GDM1 (cell line): ENCODE measurements around the gene TMEM252.

Experiments
- DNase-seq: peaks from one replicate; lab custom pipeline; 2025; lab: John Stamatoyannopoulos, UW

TMEM252 gene

DNA sequence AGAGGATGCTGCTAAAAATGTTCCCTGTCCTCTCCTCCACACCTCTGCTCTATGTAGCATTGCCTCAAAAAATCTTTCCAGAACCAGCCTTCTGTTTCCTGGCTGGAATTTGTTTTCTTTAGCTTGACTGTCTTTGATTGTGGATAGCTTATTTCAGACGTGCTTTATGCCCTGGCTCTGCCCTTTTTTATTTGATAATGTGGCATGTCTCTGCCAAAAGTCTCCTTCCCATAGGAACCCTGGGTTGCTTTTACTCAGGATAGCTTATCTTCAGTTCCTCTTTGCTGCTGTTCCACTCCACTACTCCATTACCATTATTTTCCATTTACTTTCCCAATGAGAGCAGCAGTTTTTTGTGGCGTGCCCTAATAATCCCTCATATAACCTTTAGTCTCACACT, 885 bp upstream of the TMEM252 start:
- no peak for DNase-seq

DNA sequence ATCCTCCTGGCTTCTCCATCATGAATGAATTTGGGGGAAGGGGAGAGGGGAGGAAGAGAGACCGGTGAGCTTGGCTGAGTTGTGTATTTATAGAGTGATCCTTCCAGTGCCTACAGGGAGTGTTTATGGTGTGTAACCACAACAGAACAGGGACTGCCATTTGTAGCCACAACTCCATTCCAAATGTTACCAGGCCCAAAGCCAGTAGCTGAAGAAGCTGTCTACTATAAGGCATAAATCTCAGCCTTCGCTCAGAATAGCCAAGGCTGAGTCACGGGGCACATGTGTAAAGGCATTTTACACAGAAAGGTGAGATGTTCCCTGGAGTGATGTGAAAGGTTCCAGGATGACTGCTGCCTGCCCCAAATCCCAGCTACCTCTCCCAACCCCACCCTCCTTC, 2.5 kb downstream of the TMEM252 start:
- DNase-seq, result no peak

DNA sequence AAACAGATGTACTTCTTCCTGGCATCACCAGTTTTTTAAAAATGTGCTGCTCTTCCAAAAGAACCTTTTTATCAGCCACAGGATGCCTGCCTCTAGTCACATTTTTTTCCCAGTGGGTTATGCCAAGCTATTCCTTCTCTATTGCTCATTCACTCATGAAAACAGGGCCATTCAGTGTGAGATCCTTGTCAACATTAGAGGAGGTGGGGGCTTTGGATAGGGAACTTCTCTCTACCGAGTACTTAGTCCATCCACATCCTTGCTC, 3.1 kb downstream of the TMEM252 start:
- DNase-seq, result no peak

DNA sequence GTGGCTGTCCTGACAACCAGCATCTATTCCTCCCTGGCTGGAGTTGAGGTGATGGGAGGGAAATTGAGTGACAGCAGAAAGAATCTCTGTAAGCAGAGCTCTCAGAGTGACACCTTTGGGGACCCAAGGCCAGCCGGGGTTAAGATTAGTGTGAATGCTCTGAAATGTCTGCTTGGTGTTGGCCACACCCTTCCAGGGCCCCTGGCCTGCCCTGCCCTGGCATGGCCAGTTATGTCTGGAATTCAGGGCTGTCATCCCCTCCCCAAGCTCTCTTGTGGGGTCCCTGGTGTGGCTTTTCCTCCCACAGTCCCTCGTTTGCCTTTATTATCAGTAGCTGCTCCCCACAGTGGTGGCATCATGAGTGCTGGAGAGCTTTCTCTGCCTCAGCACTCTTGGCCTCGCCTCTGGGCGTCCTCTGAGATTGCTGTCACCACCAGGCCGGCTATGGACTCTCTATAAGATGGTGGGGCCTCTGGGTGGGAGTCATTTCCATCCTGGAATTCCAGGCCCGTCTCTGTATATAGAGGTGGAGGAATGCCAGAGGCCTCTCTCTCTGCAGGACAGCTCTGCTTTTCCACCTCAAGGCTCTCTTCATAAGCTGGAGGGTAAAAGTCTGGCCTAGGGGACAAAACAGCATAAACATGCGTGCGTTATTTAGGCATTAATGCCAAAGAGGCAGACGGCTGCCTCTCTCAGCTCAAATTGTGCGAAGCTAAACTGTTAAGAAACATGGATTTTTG, 3.6 kb downstream of the TMEM252 start:
- DNase-seq, result no peak

DNA sequence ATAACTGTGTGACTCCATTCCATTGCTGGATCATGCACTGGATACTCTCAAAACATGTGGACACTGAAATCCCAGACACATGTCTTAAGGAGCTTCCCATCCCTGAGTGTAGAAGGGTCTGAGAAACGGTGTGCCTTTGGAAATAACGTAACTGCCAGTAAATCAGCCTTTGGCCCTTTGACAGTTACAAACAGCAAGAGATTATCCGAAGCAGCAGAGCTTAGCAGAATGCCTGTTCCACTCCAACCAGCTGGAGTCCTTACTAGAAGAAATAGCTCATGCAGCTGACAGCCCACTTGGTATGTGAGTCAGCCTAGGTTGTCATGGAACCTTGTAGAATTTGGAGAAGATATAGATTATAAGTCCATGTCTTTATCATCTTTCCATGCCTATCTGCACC, 7.0 kb downstream of the TMEM252 start:
- DNase-seq, result no peak

DNA sequence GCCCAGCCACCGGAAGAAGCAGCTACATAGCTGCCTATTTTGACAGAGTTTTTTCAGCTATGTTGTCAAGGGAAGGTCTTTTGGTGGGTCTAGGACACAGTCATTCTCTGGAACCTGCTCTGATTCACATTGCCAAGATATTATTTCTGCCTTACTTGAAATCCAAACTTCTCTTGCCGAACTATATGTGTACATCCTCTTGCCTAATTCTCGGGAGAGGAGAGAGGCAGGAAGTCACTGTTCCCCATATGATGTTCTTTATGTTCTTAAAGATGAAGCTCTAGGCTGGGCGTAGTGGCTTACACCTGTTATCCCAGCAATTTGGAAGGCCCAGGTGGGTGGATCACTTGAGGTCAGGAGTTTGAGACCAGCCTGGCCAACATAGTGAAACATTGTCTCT, 8.6 kb downstream of the TMEM252 start:
- DNase-seq, result no peak

DNA sequence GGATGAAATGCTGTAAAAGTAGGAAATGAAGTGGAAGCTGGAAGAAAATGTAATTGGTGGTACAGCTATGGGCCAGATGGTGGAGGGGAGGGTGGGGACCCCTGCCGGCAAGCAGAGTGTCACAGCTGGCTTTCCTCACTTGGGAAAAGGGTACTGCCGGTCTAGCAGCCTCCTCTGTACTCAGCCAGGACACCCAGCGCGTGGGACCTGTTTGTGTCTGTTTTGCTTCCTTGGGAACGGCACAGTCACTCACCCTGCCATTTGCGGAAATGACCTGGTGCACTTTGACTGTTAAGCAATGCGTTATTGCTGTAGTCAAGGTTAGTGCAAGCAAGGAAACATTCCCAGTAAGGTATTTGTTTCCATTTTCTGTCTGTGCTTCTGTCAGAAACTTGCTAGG, 10.1 kb downstream of the TMEM252 start:
- DNase-seq, result no peak

DNA sequence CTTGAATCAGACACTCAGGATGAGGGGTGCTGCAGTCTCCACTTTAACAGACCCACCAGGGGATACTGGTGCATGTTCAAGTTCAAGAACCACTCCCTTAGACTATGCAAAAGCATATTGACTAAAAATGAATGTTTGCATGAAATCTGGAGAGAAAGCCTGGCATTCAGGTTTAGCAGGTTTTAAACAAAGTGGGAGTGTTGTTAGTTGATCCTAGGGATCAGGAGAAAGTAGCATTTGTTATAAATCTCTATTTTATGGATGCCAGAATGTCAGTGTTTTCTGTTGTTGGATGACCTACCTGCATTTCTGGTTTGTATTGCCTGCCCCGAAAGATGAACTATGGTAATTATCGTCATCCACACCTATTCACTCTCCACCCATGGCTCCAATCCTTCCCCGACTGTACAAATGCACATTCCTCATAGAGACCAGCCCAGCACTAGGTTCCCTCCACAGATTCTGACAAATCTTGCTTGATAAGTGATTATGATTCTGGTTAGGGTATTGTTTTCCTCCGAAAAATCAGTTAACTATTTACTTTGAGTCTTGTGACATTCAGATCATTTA, 17.2 kb downstream of the TMEM252 start:
- DNase-seq, result no peak

DNA sequence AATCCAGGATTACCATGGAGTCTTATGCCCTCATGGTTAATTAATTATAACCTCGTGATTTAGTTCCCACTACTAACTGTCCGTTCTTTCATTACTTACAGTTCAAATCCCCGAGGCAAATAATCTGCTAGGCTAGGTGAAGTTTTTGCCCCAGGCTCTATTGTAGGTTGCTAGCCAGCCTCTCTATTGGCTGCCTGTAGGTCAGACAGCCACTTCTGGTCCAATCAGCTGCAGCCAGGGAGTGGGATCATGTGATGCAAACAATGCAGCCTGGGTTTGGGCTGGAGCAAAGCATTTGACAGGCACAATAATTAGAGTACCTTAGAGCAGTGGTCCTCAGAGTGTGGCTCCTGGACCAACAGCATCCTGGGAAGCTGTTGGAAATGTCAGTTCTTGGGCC, 17.7 kb downstream of the TMEM252 start:
- DNase-seq, result no peak

DNA sequence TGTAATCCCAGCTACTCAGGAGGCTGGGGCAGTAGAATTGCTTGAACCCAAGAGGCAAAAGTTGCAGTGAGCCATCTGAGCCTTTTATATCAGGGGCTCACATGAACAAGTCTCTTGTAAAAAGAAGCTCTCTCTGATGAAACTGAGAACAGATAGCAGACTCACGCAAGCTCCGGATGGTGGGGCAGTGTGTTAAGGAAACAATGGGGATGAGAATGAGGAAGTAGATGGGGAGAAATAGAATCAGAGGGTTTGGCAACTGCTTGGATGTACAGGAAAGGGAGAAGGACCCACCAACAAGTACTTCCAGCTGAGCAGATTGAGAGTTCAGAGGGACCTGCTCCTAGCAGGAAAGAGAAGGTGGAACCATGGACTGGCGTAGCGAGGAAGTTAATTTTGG, 18.6 kb downstream of the TMEM252 start:
- no peak for DNase-seq

DNA sequence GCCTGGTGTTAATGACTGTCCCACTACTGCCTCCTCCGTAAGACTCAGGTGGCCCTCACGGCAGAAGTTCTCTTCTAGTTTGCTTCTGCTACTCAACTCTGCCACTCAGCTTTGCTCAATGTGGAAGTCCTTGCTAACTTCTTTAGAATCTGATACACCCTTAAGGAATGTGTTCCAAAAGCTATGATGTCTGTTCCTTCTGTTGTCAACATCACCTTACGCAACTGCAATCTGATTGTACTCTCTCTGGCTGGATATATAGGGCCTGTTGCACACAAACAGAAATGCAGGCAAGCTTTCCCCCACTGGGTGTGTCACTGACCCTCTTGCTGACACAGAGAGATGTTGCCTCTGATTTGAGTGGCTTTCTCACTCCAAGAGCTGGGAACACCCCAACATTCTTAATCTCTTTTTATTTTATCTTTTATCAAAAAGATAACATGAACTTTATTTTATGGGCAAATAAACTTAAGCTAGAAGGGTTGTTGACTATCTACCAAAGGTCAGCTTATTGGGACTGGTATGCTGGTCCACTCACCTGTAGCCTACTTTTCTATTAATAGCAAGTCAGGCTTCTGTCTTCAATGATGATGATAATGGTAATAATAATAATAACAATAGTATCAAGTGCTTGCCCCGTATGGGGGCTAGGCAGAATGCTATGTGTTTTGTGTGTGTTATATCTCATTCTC, 25.2 kb downstream of the TMEM252 start:
- DNase-seq, result no peak

DNA sequence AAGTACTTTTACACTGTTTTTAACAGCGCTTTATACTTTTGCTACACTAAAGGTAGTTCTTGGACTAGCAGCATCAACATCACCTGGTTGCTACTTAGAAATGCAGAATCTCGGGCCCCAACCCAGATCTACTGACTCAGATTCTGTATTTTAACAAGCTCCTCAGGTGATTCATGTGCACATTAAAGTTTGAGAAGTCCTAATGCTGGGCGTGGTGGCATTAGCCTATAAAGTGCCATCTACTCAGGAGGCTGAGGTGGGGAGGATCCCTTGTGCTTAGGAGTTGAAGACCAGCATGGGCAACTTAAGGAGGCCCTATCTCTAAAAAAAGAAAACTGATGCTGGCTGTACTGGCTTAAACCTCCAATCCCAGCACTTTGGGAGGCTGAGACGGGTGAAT, 26.7 kb downstream of the TMEM252 start:
- no peak for DNase-seq

DNA sequence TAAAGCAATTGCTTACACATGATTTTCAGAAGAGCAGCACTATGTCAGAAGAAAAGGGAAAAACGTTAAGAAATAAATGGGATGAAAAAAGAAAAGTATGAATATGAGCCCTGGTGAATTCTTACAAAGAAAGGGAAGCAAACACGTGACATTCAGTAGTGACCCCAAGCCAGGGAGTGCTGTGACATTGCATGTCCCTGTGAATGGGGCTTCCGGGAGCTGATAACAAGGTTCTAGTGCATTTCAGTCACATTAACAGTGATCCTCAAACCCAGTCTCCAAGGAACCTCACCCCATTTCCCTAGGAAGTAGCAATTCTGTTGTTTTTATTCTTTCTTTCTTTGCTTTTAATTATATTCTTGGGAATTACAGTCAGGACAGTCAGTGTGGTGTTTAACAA, 27.3 kb downstream of the TMEM252 start:
- DNase-seq, result no peak

DNA sequence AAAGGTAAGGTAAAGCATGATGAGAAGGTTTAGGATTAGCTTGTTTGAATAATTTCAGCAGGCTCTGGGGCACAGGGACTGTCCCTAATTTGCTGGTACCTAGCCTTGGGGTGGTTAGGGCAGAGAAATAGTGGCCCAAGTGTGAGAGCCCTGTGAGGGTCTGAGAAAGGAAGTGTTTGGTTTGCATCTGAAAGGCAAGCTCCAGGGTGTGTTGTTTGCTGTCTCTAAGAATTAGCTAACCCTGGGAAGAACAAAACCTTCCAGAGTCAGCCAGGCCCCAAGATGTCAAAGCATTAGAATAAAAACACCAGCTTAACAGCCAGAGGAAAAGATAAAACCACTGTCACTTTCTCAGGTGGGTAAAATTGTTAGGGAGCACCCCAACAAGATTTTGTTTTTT, 31.0 kb downstream of the TMEM252 start:
- DNase-seq, result no peak

DNA sequence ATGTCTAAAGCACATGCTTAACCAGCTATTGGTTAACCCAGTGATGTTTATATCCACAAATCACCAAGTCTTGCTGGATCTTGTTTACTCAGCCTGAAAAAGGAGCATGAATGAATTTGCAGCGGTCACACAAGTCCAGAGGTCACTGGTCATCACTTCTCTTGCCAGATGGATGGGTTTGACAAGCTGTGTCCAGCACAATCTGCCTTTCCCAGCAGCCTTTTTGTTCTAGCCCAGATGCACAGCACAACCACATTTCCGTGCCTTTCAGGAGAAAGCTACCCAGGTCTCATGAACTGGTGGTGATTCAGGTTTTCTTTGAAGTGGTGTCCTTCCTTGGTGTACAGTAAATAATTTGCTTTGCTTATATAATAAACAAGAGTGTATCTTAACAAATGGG, 32.1 kb downstream of the TMEM252 start:
- no peak for DNase-seq

DNA sequence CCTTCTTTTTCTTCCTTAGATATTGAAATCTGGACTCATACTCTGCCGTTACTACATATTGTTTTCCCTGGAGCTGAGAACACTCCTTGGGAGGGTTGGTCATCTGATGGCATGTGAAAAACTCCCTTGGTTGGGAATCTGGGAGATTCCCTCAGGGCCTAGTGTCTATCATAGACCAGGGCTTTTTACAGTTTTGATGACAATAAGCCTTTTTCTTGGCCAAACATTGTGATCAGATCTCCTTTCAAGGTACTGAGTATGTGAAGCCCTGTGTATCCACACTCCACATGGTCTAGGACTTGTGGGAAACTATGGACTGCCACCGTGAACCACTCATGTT, 32.9 kb downstream of the TMEM252 start:
- no peak for DNase-seq

DNA sequence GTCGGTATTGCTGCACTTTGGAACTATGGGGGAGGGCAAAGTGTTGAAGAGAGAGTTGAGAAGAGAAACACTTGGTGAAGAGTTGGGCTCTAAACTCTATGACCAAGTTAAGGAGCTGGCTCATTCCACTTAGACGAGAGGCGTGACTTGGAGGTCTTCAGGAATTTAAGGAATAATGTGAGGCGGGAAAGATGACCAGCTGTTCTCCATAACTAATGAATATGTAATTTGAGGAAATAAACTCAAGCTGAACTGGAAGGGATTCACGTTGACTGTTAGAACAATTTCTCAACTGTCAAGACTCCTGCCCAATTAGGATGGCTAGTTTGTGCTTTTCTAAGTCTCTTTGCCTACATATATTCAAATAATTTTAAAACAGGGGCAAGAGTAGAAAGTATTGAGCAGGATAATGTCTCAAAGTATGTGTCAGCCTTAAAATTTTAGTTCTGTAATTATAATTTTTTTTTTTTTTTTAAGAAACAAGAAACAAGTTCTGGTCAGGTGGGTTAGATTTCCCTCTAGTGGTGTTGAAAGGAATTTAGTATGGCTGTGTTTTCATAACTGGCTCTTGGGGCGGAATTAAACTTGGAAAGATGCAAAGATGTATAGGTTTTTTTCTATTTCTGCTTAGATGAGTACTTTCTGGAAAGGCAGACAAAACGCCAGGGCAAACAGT, 33.4 kb downstream of the TMEM252 start:
- no peak for DNase-seq

DNA sequence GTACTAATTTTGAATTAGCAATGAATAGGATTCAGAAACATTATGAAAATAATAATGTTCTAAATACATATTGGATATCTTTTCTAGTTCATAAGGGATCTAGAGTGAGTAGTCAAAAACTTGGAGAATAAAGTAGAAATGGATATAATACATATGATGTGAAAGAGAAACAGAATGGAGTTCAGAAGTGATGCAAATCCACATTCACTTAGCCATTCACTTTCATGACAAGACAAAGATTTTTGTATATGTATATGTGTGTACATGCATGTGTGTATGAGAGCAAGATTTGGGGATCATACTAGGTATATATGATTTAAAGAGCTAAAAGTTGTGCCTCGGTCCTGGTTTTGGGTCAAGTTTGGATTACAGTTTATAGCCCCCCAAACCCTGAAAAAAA, 34.1 kb downstream of the TMEM252 start:
- DNase-seq, result no peak

DNA sequence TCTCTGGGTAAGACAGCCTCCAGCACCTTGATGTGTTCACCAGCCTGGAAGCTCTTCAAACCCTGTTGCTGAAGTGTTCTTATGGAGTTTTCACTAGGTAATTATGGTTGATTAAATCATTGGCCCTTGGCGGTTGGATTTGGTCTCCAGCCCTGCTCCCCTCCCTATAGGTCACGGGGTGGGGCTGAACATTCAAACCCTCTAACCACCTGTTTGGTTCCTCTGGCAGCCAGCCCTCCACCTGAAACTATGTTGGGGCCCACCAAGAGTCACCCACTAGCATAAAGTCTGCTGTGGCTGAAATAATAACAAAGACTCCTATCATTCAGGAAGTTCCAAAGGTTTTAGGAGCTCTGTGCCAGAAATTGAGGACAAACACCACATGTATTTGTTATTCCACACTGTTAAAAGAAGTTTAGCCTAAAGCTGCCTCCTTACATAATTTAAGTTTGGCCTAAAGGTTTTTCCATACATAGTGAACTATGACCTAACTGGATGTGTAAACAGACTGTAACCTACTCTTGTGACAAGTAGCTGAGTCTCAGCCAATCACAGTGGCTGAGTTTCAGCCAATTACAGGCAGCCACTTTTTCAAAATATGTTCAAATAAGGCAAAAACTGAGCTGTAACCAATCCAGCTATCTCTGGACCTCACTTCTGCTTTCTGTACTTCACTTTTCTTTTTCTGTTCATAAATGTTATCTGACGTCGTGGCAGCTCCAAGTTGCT, 34.8 kb downstream of the TMEM252 start:
- peak; percentile 36 for DNase-seq

DNA sequence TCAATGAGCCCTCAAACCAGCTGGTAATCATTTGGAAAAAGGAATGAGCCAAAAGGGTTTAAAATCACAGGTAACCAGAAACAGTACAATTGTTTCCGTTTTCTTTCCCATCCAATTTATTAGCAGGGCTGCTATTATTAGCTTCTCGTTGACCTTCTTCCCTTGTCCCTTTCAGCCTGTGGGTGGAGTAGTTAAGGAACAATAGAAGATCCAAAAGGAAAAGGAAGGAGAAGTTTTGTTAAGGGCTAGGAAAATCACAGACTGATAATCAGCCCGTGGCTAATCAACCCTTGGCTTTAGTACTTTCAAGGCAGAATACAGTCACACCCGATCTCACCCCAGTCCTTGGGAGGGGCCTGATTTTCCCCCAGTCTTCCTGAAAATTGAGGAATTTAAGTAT, 38.4 kb downstream of the TMEM252 start:
- no peak for DNase-seq

DNA sequence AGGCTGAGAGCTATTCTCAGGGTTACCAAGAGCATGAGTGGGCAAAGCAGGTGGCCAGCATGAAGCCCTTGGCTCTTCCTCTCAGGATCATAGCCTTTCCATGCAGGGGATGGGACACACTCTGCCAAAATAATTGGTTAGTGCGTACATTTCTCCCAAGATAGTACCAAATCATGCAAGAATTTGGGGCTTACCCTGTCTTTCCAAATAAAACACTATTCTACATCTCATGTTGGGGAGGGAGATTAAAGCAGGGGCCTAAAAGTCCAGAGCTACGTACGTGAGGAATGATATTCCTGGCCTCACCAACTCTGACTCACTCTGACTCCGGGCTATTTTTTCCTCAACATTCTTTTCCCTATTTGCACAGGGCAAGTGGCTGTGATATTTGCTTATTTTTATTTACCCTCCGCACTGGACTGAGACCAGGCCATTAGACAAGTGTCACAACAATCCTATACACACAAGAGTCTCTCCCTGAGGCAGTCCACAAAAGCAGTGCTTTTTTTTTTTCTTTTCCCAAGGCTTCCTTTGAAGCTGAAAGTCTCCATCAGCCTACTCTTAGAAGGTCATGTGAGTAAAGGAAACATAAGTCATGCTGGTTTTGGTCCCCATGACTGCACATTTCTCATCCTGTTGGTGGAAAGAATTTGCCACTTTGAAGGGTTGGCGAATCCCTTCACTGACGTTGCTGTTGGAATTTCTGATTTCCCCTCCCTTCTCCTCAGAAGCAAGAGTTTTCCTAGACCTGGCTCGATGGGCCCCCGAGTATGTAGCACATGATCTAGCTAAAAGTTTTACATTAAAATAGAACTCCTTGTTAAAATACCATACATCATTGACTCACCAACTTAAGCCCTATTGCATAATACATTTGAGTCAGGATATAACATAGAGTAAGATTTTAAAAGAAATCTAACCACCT, 40.0 kb downstream of the TMEM252 start:
- DNase-seq, result no peak

DNA sequence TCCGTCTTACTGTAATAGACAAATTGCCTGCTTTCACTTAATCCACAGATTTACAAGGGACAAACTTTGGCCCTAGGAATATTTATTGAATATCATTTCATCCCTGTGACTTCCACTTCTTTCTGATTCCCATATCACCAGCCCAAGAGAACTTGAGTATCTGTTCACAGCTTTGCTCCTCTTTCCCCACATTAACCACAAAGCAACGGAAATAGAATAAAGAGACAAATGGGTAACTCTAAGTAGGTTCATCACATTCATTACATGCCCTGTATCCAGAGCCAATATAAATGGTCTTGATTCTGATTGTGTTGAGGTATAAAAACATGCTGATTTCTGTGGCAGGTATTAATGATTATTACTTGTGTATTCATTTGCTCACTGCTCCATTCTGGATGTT, 41.9 kb downstream of the TMEM252 start:
- DNase-seq, result no peak
